PC-3 (cell line): ENCODE data around the gene OSBPL7.

ENCODE experiments used
- CTCF ChIP-seq: fragments of 300-600 bp; sonication (generic); conservative IDR thresholded peaks from 2 replicates; pipeline ENCODE4 v1.5.1; 2017; ENCODE audit warnings: antibody characterized with exemption, low read depth, mild to moderate bottlenecking, low read length
- EZH2phosphoT487 ChIP-seq: fragments of 300-600 bp; sonication (generic); IDR thresholded peaks from 2 replicates; pipeline ENCODE4 v1.6.1; 2018; ENCODE audit warnings: mild to moderate bottlenecking, antibody characterized with exemption, low read length, borderline replicate concordance

- TF ChIP-seq CTCF (no peak), EZH2phosphoT487 (no peak)
Observed at GRCh38 chr17:47813077-47813476, 8.5 kb downstream of the OSBPL7 start.
